PC-3 (cell line): ENCODE measurements around the gene EPHB1. TPM values are rescaled to one million over a fixed set of nuclear protein-coding genes. Genes with fewer than 3 reads are reported as not detected.

Experiments used
- ATAC-seq: fragments of 200-7000 bp; cut with Tn5 transposase; 2 replicates; pipeline ENCODE4 v1.9.1; 2020; ENCODE audit warnings: mild to moderate bottlenecking, moderate library complexity
- BruUV-seq: library from RNA; stranded (reverse); fragments of 400-500 nt; replicated peaks from 2 replicates; lab custom pipeline; 2021; lab: Mats Ljungman, UMichigan
- CTCF ChIA-PET: fragments of 300-600 bp; sonication (Branson Sonifier 250); formaldehyde crosslinking; loops from one replicate; lab custom pipeline; 2022; ENCODE audit warnings: antibody characterized with exemption; lab: Charles Lee
- POLR2A ChIA-PET: fragments of 300-600 bp; sonication (Branson Sonifier 250); formaldehyde crosslinking; loops from one replicate; lab custom pipeline; 2022; ENCODE audit warnings: antibody characterized with exemption; ENCODE audit not compliant: unreplicated experiment; lab: Charles Lee
- DNase-seq: peaks from one replicate; pipeline ENCODE4 v3.0.0-alpha.2; 2015
- H2AFZ ChIP-seq: fragments of 300-600 bp; sonication (generic); 2 replicates; pipeline ENCODE4 v1.6.0; 2016; ENCODE audit warnings: antibody characterized with exemption, low read length
- H3F3A ChIP-seq: fragments of 300-600 bp; sonication (generic); one replicate; pipeline ENCODE4 v1.6.0; 2017; ENCODE audit warnings: antibody characterized with exemption, low read length, control low read depth, mild to moderate bottlenecking; ENCODE audit not compliant: unreplicated experiment
- H3K27ac ChIP-seq: fragments of 300-600 bp; sonication (generic); 2 replicates; pipeline ENCODE4 v1.5.1; 2016; ENCODE audit warnings: mild to moderate bottlenecking, low read length
- H3K27me3 ChIP-seq: fragments of 300-600 bp; sonication (generic); 2 replicates; pipeline ENCODE4 v1.6.1; 2016; ENCODE audit warnings: low read length, mixed read lengths
- H3K36me3 ChIP-seq: fragments of 300-600 bp; sonication (generic); 2 replicates; pipeline ENCODE4 v1.6.1; 2016; ENCODE audit warnings: low read depth, mixed run types, low read length, mixed read lengths
- H3K4me1 ChIP-seq: fragments of 300-600 bp; sonication (generic); 2 replicates; pipeline ENCODE4 v1.5.1; 2016; ENCODE audit warnings: low read length; ENCODE audit not compliant: insufficient read depth
- H3K4me2 ChIP-seq: fragments of 300-600 bp; sonication (generic); 2 replicates; pipeline ENCODE4 v1.6.0; 2016; ENCODE audit warnings: low read length
- H3K4me3 ChIP-seq: fragments of 300-600 bp; sonication (generic); 2 replicates; pipeline ENCODE4 v1.5.1; 2016; ENCODE audit warnings: mild to moderate bottlenecking, low read length, mixed read lengths
- H3K79me2 ChIP-seq: fragments of 300-600 bp; sonication (generic); 2 replicates; pipeline ENCODE4 v1.6.1; 2017; ENCODE audit warnings: low read length, mixed read lengths
- H3K9ac ChIP-seq: fragments of 300-600 bp; sonication (generic); 2 replicates; pipeline ENCODE4 v1.6.0; 2016; ENCODE audit warnings: mild to moderate bottlenecking, low read length
- H3K9me2 ChIP-seq: fragments of 300-600 bp; sonication (generic); replicated peaks from 2 replicates; pipeline ENCODE4 v1.6.1; 2016; ENCODE audit warnings: mixed run types, low read length, mixed read lengths
- H3K9me3 ChIP-seq: fragments of 300-600 bp; sonication (generic); 2 replicates; pipeline ENCODE4 v1.6.1; 2016; ENCODE audit warnings: low read length, mixed read lengths
- H4K20me1 ChIP-seq: fragments of 300-600 bp; sonication (generic); 2 replicates; pipeline ENCODE4 v1.6.1; 2016; ENCODE audit warnings: low read length, mixed read lengths
- EZH2 ChIP-seq: fragments of 300-600 bp; sonication (generic); IDR thresholded peaks from one replicate; pipeline ENCODE4 v1.6.1; 2017; ENCODE audit warnings: antibody characterized with exemption, mild to moderate bottlenecking, low read length; ENCODE audit not compliant: unreplicated experiment
- EZH2phosphoT487 ChIP-seq: fragments of 300-600 bp; sonication (generic); IDR thresholded peaks from 2 replicates; pipeline ENCODE4 v1.6.1; 2018; ENCODE audit warnings: mild to moderate bottlenecking, antibody characterized with exemption, low read length, borderline replicate concordance
- intact Hi-C: fragments of 100-400 bp; cut with micrococcal nuclease; formaldehyde crosslinking; loops from 2 replicates; pipeline ENCODE4 v1.9.0; 2023
- total RNA-seq: library from RNA; depleted of rRNA; stranded (reverse); fragments of >200 nt; gene quantifications from 2 replicates; pipeline ENCODE4 v1.2.3, GENCODE V29; 2014
- TF ChIP-seq, protein P1 (sequence below): fragments of 300-600 bp; sonication (generic); conservative IDR thresholded peaks from 2 replicates; pipeline ENCODE4 v1.5.1; 2017; ENCODE audit warnings: antibody characterized with exemption, low read depth, mild to moderate bottlenecking, low read length

The EPHB1 gene
- total RNA-seq, 1 experiment from 2014 or later, result 0.69 TPM

DNA sequence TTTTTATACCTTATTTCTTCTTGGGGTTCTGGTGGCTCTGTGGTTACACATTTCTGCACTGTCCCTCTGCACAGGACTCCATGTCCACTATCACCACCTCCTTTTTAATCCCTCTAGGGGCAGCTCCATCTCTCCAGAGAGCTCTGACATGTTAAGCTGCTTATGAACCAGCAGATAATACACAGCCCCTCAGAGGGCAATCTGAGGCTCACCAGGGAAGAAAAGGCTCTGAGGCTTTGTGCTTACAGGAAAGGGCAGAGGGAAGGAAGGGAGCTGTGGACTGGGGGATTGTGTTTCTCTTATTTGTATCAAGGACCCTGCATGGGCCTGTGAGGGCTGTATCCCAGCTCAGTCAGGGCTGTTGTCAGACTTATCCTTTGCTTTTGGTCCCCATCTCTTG lies 164.5 kb downstream of the EPHB1 start:
- no peak for TF ChIP-seq EZH2phosphoT487
- TF ChIP-seq EZH2, result no peak
- TF ChIP-seq, protein P1, sequence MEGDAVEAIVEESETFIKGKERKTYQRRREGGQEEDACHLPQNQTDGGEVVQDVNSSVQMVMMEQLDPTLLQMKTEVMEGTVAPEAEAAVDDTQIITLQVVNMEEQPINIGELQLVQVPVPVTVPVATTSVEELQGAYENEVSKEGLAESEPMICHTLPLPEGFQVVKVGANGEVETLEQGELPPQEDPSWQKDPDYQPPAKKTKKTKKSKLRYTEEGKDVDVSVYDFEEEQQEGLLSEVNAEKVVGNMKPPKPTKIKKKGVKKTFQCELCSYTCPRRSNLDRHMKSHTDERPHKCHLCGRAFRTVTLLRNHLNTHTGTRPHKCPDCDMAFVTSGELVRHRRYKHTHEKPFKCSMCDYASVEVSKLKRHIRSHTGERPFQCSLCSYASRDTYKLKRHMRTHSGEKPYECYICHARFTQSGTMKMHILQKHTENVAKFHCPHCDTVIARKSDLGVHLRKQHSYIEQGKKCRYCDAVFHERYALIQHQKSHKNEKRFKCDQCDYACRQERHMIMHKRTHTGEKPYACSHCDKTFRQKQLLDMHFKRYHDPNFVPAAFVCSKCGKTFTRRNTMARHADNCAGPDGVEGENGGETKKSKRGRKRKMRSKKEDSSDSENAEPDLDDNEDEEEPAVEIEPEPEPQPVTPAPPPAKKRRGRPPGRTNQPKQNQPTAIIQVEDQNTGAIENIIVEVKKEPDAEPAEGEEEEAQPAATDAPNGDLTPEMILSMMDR, result no peak
- POLR2A ChIA-PET, result no interaction called here
- H4K20me1 ChIP-seq, result no peaks in the 10 kb centered on the region
- no TSS peak for BruUV-seq
- H3K79me2 ChIP-seq, result no peaks in the 10 kb centered on the region
- intact Hi-C loops, result no loop called here
- H3F3A ChIP-seq, result no peaks in the 10 kb centered on the region
- no peak overlapping the region for H3K4me2 ChIP-seq
- H3K36me3 ChIP-seq, result no peaks in the 10 kb centered on the region
- no peak overlapping the region for H3K4me3 ChIP-seq
- ATAC-seq (no peak), DNase-seq (no peak)
- H3K9ac ChIP-seq, result no peak overlapping the region
- CTCF ChIA-PET, result no interaction called here
- H3K27me3 ChIP-seq, result no peaks in the 10 kb centered on the region
- no peaks in the 10 kb centered on the region for H3K9me2 ChIP-seq
- no peak overlapping the region for H2AFZ ChIP-seq
- H3K9me3 ChIP-seq, result no peaks in the 10 kb centered on the region
- no peaks in the 10 kb centered on the region for H3K4me1 ChIP-seq
- H3K27ac ChIP-seq, result no peak overlapping the region

DNA sequence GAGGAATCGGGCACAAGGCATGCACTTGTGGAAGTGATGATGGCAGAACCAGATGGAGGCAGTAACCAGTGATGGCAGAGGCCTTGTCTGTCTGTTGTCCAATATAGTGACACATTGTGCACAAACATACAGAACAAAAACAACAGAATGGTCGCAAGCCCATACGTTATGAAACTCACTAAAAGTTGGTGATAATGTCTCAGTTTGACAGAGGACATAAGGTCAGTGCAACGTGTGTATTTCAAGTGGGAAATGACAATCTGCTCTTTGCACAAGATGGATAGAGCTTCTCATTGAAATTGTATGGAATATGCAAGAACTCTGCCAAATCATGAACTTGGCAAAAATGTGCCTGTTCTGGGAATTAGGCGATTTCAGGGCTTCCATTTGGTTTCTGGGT lies 169.2 kb downstream of the EPHB1 start:
- BruUV-seq, result no TSS peak
- Histone ChIP-seq H3K36me3 (no peaks in the 10 kb centered on the region), H3K4me2 (no peak overlapping the region), H3F3A (no peaks in the 10 kb centered on the region), H4K20me1 (no peaks in the 10 kb centered on the region), H3K79me2 (no peaks in the 10 kb centered on the region), H2AFZ (no peak overlapping the region), H3K27me3 (no peaks in the 10 kb centered on the region), H3K9me3 (no peaks in the 10 kb centered on the region), H3K4me1 (no peaks in the 10 kb centered on the region), H3K9me2 (no peaks in the 10 kb centered on the region), H3K27ac (no peak overlapping the region), H3K9ac (no peak overlapping the region), H3K4me3 (no peak overlapping the region)
- DNase-seq (no peak), ATAC-seq (no peak)
- ChIA-PET CTCF (no interaction called here), POLR2A (no interaction called here)
- intact Hi-C loops, result no loop called here
- TF ChIP-seq EZH2phosphoT487 (no peak), EZH2 (no peak)
- TF ChIP-seq, protein P1, result no peak

DNA sequence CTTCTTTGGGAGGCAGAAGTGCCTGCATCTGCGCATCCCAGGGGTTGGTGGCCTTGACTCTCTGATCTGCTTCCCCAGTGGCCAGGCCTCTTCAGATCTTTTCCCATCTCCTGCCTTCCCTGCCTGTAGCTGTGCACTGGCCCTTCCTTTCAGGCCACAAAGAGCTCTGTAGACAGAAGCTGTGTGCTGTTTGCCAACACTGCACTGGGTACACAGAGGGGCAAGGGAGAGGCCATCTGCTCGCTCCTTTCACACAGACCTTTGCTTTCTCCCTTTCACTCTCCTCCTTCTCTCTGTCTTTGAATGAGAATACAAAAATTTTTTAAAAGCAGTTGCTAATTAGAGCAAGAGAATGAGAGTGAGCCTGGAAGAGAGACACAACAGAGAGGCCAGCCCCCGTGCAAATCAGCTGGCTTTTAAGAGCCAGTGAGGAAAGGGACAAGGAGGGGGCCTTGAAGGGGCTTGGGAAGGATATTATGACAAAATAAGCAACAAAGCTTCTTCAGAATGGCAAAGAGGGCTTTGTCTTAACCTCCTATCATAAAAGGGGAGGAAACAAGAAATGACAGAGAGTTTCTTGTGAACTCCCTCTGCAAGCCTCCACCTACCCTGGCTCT lies 170.9 kb downstream of the EPHB1 start:
- Histone ChIP-seq H2AFZ (no peak overlapping the region), H3K9ac (no peak overlapping the region), H3K36me3 (no peaks in the 10 kb centered on the region), H3K79me2 (no peaks in the 10 kb centered on the region), H3K9me2 (no peaks in the 10 kb centered on the region), H3K4me1 (no peaks in the 10 kb centered on the region), H3K27ac (no peak overlapping the region), H3F3A (no peaks in the 10 kb centered on the region), H4K20me1 (no peaks in the 10 kb centered on the region), H3K27me3 (no peaks in the 10 kb centered on the region), H3K9me3 (no peaks in the 10 kb centered on the region), H3K4me2 (no peak overlapping the region), H3K4me3 (no peak overlapping the region)
- DNase-seq (no peak), ATAC-seq (no peak)
- POLR2A ChIA-PET, result no interaction called here
- TF ChIP-seq, protein P1, result no peak
- TF ChIP-seq EZH2 (no peak), EZH2phosphoT487 (no peak)
- CTCF ChIA-PET, result no interaction called here
- intact Hi-C loops, result no loop called here
- BruUV-seq, result no TSS peak
